GM08714 (cell line): ENCODE measurements around the gene CCDC47.
A peak's percentile ranks its signal among the peaks of the same experiment; 100 is the strongest.

ENCODE experiments used
- H3K4me3 ChIP-seq: fragments of 200-500 bp; sonication (Bioruptor generic); 2 replicates; pipeline ENCODE4 v1.5.1; 2014; ENCODE audit warnings: mild to moderate bottlenecking, low read length, inconsistent platforms
- ZNF274 ChIP-seq: IDR thresholded peaks from 2 replicates; pipeline ENCODE4 v1.6.1; 2012; ENCODE audit warnings: mild to moderate bottlenecking, low read depth, low read length

CCDC47 gene

DNA sequence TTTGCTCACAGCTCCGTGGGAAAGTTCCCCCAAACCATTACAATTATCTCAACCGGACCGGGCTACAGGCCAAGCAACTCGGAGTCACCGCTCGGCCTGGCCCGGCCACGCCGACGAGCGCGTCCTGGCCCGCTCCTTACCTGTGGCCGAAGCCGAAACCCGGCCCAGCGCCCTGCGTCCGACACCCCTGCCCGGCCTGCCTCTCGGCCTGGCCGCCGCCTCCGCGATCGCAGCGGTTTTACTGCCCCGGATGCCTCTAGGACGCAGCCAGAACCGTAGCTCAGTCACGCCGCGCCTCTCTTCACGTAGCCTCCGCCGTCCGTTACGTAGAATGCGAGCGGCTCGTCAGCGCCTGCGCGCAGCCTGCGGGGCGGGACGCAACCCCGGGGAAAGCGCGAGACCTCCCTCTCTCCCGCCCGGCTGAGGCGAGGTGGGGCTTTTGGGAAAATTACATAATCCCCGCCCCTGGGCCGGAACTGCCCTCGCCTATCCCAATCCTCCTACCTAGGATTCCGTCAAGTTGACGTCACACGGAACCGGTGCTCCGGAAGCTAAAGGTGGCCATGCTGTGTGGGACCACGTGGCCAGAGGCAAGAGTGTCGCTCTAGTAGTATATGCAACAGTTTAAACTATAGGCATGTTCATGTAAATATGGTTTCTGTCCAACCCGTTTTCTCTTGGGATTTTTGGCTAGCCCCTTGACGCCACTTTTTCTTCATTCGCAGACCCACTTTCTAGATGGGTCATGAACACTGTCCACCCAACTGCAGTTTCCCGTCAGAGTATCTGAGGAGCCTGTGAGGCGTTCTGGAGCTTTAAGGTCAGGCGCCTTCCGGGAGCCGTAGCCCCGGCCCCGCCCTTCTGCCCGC lies at the start of gene CCDC47:
Gene CCDC47, minus strand, starts transcription at position 326 of the 869 bp plus-strand sequence. CDS start 7,422 bp downstream, outside the sequence.
- no peak for TF ChIP-seq ZNF274
- peak within 1 kb of the TSS; percentile 100 for H3K4me3 ChIP-seq

- TF ChIP-seq ZNF274, result no peak
- no peak overlapping the region for H3K4me3 ChIP-seq
Observed at GRCh38 chr17:63822537-63822936, 49.1 kb upstream of the CCDC47 start.

DNA sequence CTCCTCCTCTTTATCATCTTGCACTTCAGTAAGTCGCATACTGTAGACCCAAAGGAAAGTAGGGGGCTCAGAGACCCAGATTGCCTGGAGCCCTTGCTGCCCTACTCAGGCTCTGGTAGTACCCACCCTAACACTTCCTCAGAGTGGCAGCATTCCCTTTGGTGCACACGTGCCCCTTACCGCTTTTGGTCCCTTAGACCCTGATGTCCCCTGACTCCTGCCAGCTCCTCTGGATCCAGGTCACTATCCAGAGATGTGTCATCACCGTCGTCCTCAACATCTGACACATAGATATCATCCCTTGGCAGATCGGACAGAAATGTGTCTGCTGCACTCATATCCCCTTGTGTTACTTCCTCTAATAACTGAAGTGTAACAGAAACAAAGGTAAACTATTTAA lies 48.4 kb upstream of the CCDC47 start:
- H3K4me3 ChIP-seq, result no peak overlapping the region
- TF ChIP-seq ZNF274, result no peak

- H3K4me3 ChIP-seq, result no peak overlapping the region
- no peak for TF ChIP-seq ZNF274
Observed at GRCh38 chr17:63820963-63821561, 47.7 kb upstream of the CCDC47 start.

- no peak overlapping the region for H3K4me3 ChIP-seq
- TF ChIP-seq ZNF274, result no peak
Observed at GRCh38 chr17:63819585-63820537, 46.5 kb upstream of the CCDC47 start.

GRCh38 chr17:63819131-63819530 lies 45.7 kb upstream of the CCDC47 start:
- no peak for TF ChIP-seq ZNF274
- H3K4me3 ChIP-seq, result no peak overlapping the region

DNA sequence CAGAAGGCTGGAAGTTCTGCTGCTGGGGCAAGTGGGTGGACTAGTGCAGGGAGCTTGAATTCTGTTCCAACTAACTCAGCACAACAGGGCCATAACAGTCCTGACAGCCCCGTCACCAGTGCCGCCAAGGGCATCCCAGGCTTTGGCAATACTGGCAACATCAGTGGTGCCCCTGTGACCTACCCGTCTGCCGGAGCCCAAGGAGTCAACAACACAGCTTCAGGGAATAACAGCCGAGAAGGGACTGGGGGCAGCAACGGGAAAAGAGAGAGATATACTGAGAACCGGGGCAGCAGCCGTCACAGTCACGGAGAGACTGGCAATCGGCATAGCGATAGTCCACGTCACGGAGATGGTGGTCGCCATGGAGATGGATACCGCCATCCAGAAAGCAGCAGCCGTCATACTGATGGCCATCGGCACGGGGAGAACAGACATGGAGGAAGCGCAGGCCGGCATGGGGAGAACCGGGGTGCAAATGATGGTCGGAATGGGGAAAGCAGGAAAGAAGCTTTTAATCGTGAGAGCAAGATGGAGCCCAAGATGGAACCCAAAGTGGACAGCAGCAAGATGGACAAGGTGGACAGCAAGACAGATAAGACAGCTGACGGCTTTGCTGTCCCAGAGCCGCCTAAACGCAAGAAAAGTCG lies 44.5 kb upstream of the CCDC47 start:
- H3K4me3 ChIP-seq, result no peak overlapping the region
- TF ChIP-seq ZNF274, result no peak

DNA sequence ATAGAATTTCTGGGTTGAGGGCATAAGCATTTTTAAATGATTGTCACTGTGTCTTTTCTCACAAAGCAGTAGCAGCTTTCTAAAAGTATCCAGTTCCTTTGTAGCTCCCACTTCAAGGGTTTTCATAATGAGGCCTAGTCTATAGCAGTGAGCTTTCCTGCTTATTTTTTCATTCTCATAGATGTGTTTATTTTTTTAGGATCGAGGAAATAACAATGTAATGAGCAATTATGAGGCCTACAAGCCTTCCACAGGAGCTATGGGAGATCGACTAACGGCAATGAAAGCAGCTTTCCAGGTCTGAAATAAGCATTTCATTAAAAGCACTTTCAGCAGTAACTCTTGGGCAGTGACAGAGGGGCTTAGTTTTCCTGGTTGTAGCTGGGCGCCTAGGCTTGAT lies 43.3 kb upstream of the CCDC47 start:
- H3K4me3 ChIP-seq, result no peak overlapping the region
- no peak for TF ChIP-seq ZNF274

GRCh38 chr17:63816123-63816522 lies 42.7 kb upstream of the CCDC47 start:
- H3K4me3 ChIP-seq, result no peak overlapping the region
- no peak for TF ChIP-seq ZNF274

DNA sequence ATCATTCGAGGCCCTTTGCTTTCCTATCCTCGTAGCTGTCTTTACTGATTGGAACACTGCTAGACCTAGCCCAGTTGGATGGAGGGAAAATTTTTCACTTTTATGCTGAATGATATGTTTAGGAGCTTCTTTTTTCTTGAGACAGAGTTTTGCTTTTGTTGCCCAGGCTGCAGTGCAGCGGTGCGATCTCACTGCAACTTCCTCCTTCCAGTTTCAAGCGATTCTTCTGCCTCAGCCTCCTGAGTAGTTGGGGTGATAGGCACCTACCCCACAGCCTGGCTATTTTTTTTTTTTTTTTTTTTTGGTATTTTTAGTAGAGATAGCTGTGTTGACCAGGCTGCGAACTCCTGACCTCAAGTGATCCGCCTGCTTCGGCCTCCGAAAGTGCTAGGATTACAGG lies 36.6 kb upstream of the CCDC47 start:
- no peak for TF ChIP-seq ZNF274
- H3K4me3 ChIP-seq, result no peak overlapping the region

DNA sequence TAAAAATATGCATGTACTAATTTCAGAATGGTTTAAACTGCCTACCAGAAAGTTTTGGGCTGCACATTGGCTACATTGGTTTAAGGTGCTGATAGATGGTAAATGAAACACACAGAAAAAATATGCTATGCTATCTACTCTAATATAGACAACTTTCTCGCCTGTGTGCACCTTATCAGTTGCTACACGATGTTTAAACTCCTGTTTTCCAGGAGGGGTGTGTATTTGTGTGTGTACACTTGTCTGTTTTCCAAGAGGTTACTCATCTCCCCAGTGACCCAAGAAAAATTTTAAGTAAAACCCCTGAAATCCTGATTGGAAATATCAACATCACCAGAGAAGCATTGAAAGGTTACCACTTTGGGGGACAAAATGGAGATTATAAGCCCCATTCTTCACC lies 32.2 kb upstream of the CCDC47 start:
- no peak overlapping the region for H3K4me3 ChIP-seq
- TF ChIP-seq ZNF274, result no peak

DNA sequence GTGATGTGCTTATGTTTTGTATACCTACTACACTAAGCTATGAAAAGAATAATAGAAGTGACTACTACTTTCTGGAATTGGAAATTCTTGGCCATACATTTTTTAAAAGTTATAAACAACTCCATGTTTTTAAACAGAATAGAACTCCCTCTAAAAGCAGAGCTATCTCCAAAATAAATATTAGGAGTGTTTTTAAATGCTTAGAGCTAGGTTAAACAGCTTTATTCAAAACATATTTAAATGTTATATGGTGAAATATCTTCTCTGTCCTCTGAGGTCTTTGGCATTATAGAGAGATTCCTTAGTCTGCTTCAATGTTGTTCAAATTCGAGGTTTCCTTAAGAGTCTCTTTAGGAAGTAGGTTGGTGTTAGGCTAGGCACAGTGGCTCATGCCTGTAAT lies 30.9 kb upstream of the CCDC47 start:
- no peak for TF ChIP-seq ZNF274

DNA sequence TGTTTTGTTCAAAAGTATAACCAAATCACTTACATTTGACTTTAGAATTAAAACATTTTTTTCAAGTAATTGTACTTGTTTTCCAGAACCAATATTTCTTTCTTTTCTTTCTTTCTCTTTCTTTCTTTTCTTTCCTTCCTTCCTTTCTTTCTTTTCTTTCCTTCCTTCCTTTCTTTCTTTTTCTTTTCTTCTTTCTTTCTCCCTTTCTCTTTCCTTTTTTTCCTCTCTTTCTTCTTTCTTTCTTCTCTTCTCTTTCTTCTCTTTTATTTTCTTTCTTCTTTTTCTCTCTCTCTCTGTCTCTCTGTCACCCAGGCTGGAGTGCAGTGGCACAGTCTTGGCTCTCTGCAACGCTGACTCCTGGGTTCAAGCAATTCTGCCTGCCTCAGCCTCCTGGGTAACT lies 27.4 kb upstream of the CCDC47 start:
- no peak overlapping the region for H3K4me3 ChIP-seq
- TF ChIP-seq ZNF274, result no peak

More for the DNA sequence above, 30.9 kb upstream of the CCDC47 start:
- H3K4me3 ChIP-seq, result no peak overlapping the region
